Stimulated activated CD4-positive, alpha-beta T cell treated with anti-CD3 and anti-CD28 coated beads, TNF-alpha, amount 100 ng/mL, for 4 hours (primary cell): Measurements from ENCODE around the gene SYNDIG1.

ENCODE experiments used
- DNase-seq, 3 experiments: peaks; one replicate each; pipeline ENCODE4 v3.0.0-alpha.2; 2020; ENCODE audit warnings: low read depth in 3 of 3

The SYNDIG1 gene

GRCh38 chr20:24522452-24523330 is 53.3 kb downstream of the SYNDIG1 start:
- no peak for DNase-seq

DNA sequence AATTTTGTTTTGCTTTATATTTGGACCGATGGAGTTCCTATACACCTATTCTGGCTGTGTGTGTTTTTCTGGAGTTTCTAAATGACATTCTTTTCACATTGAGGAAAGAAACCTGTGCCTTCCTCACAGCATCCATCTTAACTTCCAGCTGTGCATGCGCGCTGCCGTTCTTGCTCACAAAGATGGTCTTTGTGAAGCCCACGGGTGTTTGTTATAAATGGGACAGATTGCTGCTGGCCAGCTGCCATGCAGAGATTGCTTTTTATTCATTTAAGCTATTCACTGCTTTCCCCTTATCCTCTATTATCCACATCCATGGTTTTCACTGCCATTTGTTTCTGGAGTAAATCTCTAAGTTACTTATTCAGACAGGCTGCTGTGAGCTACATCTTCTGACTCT is 54.2 kb downstream of the SYNDIG1 start:
- DNase-seq = no peak

GRCh38 chr20:24528583-24529368 is 59.3 kb downstream of the SYNDIG1 start:
- no peak for DNase-seq

DNA sequence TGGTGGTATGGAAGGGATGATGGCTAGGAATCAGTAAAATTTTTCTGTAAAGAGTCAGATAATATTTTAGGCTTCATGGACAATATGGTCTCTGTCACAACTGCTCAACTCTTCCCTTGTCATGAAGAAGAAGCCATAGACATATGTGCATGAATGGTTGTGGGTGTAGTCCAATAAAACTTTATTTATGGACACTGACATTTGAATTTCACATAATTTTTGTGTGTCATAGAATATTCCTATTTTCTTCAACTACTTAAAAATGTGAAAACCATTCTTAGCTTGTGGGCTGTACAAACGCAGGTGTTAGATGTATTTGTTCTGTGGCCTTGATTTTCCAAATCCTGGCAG is 59.9 kb downstream of the SYNDIG1 start:
- no peak for DNase-seq

DNA sequence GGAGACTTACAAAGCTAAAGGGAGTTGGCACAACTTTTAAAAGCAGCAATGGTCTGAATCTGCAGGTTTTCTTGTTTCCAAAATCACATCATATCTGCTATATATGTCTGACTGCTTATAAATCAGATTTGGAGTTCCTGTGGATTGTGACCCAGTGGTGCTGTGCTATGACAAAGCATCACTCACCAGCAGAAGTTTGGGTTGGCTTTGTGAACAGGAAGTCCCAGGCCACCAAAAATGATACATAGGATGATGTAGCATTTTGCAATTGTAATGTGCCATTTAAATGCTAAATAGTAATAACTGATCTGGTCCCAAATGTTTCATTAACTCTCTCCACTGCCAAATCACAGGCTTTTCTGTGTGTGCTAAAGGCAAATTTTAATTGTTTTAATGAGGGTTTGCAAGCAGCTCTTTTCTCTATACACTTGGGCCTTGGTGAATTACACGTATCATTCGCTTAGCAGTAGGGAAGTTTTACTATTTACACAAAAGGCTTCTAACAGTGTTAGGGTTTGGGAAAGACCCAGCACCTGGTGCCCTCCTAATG is 60.8 kb downstream of the SYNDIG1 start:
- DNase-seq = no peak

DNA sequence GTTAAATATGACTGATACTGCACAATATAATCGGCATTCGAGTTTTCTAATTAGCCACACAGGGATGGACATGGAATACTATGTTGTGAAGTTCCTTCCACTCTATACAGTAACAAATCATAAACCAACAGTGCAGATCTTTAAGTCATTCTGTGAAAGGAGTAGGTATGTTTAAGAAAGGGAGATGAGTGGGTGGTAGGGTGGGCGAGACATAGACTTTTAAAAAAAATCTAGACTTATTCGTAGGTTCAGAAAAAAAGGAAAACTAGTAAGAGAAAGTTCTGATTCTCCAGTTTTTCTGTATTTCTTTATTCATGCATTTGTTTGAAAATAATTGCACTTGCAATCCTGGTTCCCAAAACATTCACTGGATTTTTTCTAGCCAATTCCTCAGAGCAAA is 61.8 kb downstream of the SYNDIG1 start:
- no peak for DNase-seq

- no peak for DNase-seq
Measured at GRCh38 chr20:24531631-24532419, 62.4 kb downstream of the SYNDIG1 start.

- no peak for DNase-seq
Measured at GRCh38 chr20:24533449-24533848, 64.0 kb downstream of the SYNDIG1 start.

- no peak for DNase-seq
Measured at GRCh38 chr20:24534282-24534681, 64.9 kb downstream of the SYNDIG1 start.

- no peak for DNase-seq
Measured at GRCh38 chr20:24535941-24536730, 66.7 kb downstream of the SYNDIG1 start.

DNA sequence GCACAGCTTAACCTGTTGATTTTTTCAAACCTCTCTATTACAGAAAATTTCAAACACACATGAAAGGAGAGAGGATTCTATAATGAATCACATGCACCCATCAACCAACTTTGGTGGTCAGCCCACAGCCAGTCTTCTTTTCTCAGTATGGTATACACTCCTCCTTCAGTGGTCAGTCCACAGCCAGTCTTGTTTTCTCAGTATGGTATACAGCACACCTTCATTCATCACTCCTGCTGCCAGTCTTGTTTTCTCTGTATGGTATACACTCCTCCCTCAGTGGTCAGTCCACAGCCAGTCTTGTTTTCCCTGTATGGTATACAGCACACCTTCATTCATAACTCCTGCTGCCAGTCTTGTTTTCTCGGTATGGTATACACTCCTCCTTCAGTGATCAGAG is 67.8 kb downstream of the SYNDIG1 start:
- DNase-seq = no peak

GRCh38 chr20:24542721-24543120 is 73.3 kb downstream of the SYNDIG1 start:
- DNase-seq = no peak

DNA sequence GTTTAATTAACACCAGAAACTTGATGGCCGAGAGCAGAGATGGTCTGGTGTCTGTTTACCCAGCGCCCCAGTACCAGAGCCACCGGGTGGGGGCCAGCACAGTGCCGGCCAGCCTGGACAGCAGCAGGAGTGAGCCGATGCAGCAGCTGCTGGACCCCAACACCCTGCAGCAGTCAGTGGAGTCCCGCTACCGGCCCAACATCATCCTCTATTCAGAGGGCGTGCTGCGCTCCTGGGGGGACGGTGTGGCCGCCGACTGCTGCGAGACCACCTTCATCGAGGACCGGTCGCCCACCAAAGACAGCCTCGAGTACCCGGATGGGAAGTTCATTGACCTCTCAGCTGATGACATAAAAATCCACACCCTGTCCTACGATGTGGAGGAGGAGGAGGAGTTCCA is 73.7 kb downstream of the SYNDIG1 start:
- no peak for DNase-seq

GRCh38 chr20:24543741-24544140 is 74.3 kb downstream of the SYNDIG1 start:
- no peak for DNase-seq

GRCh38 chr20:24544371-24544770 is 74.9 kb downstream of the SYNDIG1 start:
- no peak for DNase-seq

GRCh38 chr20:24545168-24545567 is 75.7 kb downstream of the SYNDIG1 start:
- no peak for DNase-seq

DNA sequence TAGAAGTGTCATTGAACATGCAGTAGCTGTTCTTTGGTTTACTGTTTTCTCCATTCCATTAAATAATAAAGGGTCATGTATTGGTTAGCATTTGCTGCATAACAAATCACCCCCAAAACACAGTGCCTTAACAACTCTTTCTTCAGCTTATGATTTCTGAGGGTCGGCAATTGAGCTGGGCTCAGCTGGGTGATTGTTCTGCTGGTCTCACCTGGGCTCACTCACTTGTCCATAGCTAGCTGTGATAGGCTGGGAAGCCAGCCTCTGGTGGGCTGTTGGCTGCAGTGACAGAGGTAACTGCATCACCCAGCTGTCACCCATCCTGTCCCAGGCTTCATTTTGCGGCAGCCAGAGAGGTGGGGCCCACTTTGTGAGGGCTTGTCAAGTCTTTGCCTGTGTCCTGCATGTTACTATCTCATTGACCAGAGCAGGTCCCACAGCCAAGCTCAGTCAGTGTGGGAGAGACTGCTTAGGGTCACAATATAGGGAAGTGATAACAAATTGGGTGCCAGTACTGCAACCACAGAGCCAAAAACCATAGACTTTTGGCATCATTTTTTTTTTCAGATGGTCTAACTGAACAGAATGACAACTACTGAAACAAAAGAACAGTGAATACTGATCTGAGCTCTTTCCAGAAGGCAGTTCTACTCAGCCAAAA is 76.9 kb downstream of the SYNDIG1 start:
- no peak for DNase-seq

GRCh38 chr20:24547967-24548366 is 78.5 kb downstream of the SYNDIG1 start:
- DNase-seq = no peak

DNA sequence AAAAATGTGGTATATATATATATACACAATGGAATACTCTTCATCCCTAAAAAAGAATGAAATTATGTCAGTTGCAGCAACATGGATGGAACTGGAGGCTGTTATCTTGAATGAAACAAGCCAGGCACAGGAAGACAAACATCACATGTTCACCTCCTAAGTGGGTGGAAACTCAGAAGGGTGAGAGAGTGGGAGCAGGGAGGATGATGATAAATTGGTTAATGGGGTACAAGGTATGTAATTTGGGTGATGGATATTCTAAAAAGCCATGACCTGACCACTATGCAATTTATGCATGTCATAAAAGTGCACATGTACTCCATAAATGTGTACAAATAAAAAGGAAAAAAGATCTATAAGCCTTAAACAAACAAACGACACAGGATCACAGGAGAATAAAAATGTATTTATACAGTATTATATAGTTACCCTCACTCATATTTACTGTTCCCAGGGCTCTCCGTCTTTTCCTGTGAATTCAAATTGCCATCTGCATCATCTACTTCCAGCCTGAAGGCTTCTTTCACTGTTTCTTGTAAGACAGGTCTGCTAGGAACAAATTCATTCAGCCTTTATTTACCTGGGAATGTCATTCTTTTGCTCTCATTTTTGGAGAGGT is 89.8 kb downstream of the SYNDIG1 start:
- no peak for DNase-seq
